CD4-positive, alpha-beta T cell (primary cell): ENCODE measurements around the gene FAM107B. TPM values are rescaled to one million over a fixed set of nuclear protein-coding genes. Genes with fewer than 3 reads are reported as not detected.
A peak's percentile ranks its signal among the peaks of the same experiment; 100 is the strongest.

Experiments used
- ATAC-seq: fragments of 200-7000 bp; cut with Tn5 transposase; one replicate; pipeline ENCODE4 v1.10.0; 2022; ENCODE audit warnings: mild to moderate bottlenecking; ENCODE audit not compliant: poor library complexity
- CTCF ChIA-PET: fragments of 350-600 bp; sonication (Branson Sonifier 250); formaldehyde crosslinking; loops from one replicate; lab custom pipeline; 2021; ENCODE audit warnings: antibody characterized with exemption, inconsistent platforms; lab: Charles Lee
- POLR2A ChIA-PET: fragments of 350-600 bp; sonication (Branson Sonifier 250); formaldehyde crosslinking; loops from one replicate; lab custom pipeline; 2021; ENCODE audit warnings: antibody characterized with exemption, inconsistent platforms; lab: Charles Lee
- DNase-seq, 14 experiments: peaks; one replicate each; pipeline ENCODE4 v3.0.0-alpha.2; 2013 to 2020; ENCODE audit warnings: mixed read lengths in 2 of 14
- H3K27ac ChIP-seq, 2 donors: one replicate each; pipeline versions ENCODE4 v1.5.1 to v1.7.0; 2013; ENCODE audit warnings: low read length in 2 of 2, low read depth in 1 of 2, mild to moderate bottlenecking in 1 of 2
- H3K27me3 ChIP-seq, 2 experiments: 1 replicate in 1 of 2; 2 replicates in 1 of 2; pipeline versions ENCODE4 v1.6.1 to v1.7.0; 2013; ENCODE audit warnings: low read length in 2 of 2, control low read depth in 1 of 2, mild to moderate bottlenecking in 1 of 2, moderate library complexity in 1 of 2; ENCODE audit not compliant: insufficient read depth in 2 of 2, control insufficient read depth in 1 of 2
- H3K36me3 ChIP-seq: one replicate; pipeline ENCODE4 v1.6.1; 2013; ENCODE audit warnings: low read length, control low read depth; ENCODE audit not compliant: insufficient read depth
- H3K4me1 ChIP-seq: one replicate; pipeline ENCODE4 v1.6.1; 2013; ENCODE audit warnings: low read length, control low read depth; ENCODE audit not compliant: insufficient read depth
- H3K4me3 ChIP-seq: one replicate; pipeline ENCODE4 v1.5.1; 2013; ENCODE audit warnings: mild to moderate bottlenecking, low read length, moderate library complexity
- H3K9me3 ChIP-seq, 2 experiments: 1 replicate in 1 of 2; 2 replicates in 1 of 2; pipeline versions ENCODE4 v1.6.1 to v1.7.0; 2013; ENCODE audit warnings: low read length in 2 of 2, mild to moderate bottlenecking in 2 of 2, control low read depth in 1 of 2, moderate library complexity in 1 of 2; ENCODE audit not compliant: control insufficient read depth in 1 of 2, insufficient read depth in 1 of 2
- H3K27ac Mint-ChIP-seq: one replicate; pipeline ENCODE4 v1.8.0; 2020; ENCODE audit warnings: mixed read lengths
- H3K27me3 Mint-ChIP-seq: one replicate; pipeline ENCODE4 v1.8.0; 2021; ENCODE audit warnings: mixed read lengths
- H3K36me3 Mint-ChIP-seq: one replicate; pipeline ENCODE4 v1.8.0; 2021; ENCODE audit warnings: low read depth, mixed read lengths
- H3K4me1 Mint-ChIP-seq: one replicate; pipeline ENCODE4 v1.8.0; 2021; ENCODE audit warnings: low read depth, mixed read lengths
- H3K4me3 Mint-ChIP-seq: one replicate; pipeline ENCODE4 v1.8.0; 2020; ENCODE audit warnings: mild to moderate bottlenecking, mixed read lengths
- H3K9me3 Mint-ChIP-seq: one replicate; pipeline ENCODE4 v1.8.0; 2020; ENCODE audit warnings: mixed read lengths
- CTCF ChIP-seq: fragments of 200-600 bp; IDR thresholded peaks from one replicate; pipeline ENCODE4 v1.8.0; 2022; ENCODE audit warnings: antibody characterized with exemption, mild to moderate bottlenecking
- intact Hi-C, 2 experiments: fragments of 100-400 bp; cut with DNase I in 1 of 2; cut with micrococcal nuclease in 1 of 2; formaldehyde crosslinking; loops; one replicate each; pipeline versions ENCODE4 v1.15.1 to v1.9.0; 2023 to 2025; cut with DNase I, micrococcal nuclease
- total RNA-seq, 174 experiments: library from RNA in 2 of 174; stranded (reverse) in 2 of 174; gene quantifications; one replicate each; pipeline ENCODE4 v1.2.3 and lab custom pipeline; 2021 to 2026

Gene FAM107B
- total RNA-seq, 2 experiments from 2014 or later = 261 to 262 TPM

- CTCF ChIA-PET = interaction anchor here (0.6 kb wide), 1 partner anchor 107 kb away, joined by 3 read pairs; no protein-coding TSS in a partner anchor
- TF ChIP-seq CTCF = no peak
- Mint-ChIP-seq H3K4me1 (peaks cover 38% of the 10 kb centered on the region), H3K36me3 (no peaks in the 10 kb centered on the region), H3K27ac (peak overlapping the region; percentile 83), H3K27me3 (no peaks in the 10 kb centered on the region), H3K9me3 (no peaks in the 10 kb centered on the region), H3K4me3 (peak overlapping the region; percentile 23)
- Histone ChIP-seq H3K4me1 (peaks cover 22% of the 10 kb centered on the region), H3K27me3 (no peaks in the 10 kb centered on the region), H3K36me3 (no peaks in the 10 kb centered on the region), H3K9me3 (no peaks in the 10 kb centered on the region), H3K27ac (no peak overlapping the region), H3K4me3 (no peak overlapping the region)
- no peak for DNase-seq
- no peak for ATAC-seq
- POLR2A ChIA-PET = interaction anchor here (1.2 to 2.2 kb wide), 3 partner anchors 77 to 182 kb away, joined by 3 to 8 read pairs (median 5); partner anchors contain the start of genes CDNF, HSPA14 and MSANTD7
- intact Hi-C loops = loop anchor here in 1 of 2 experiments (5.0 kb wide), 1 partner anchor 123 kb away; no protein-coding TSS in a partner anchor
These were observed 49.8 kb downstream of the FAM107B start for GRCh38 chr10:14724931-14725330.

- H3K4me1 ChIP-seq = peaks cover 22% of the 10 kb centered on the region
- peak; percentile 9 to 81 (median 27) for DNase-seq
- no peaks in the 10 kb centered on the region for H3K9me3 ChIP-seq
- peaks cover 38% of the 10 kb centered on the region for H3K4me1 Mint-ChIP-seq
- POLR2A ChIA-PET = interaction anchor here (0.9 to 2.2 kb wide), 4 partner anchors 75 to 153 kb away, joined by 3 to 8 read pairs (median 5); partner anchors contain the start of genes CDNF, HSPA14 and MSANTD7
- no peaks in the 10 kb centered on the region for H3K36me3 Mint-ChIP-seq
- no peak for TF ChIP-seq CTCF
- H3K4me3 ChIP-seq = no peak overlapping the region
- no peaks in the 10 kb centered on the region for H3K27me3 ChIP-seq
- H3K27ac Mint-ChIP-seq = peak overlapping the region; percentile 83
- H3K4me3 Mint-ChIP-seq = peak overlapping the region; percentile 34
- CTCF ChIA-PET = interaction anchor here (0.6 kb wide), 1 partner anchor 108 kb away, joined by 3 read pairs; no protein-coding TSS in a partner anchor
- peak overlapping the region in 1 of 2 donors; percentile 65 for H3K27ac ChIP-seq
- H3K27me3 Mint-ChIP-seq = no peaks in the 10 kb centered on the region
- H3K36me3 ChIP-seq = no peaks in the 10 kb centered on the region
- intact Hi-C loops = loop anchor here in 1 of 2 experiments (2.0 to 5.0 kb wide), 2 partner anchors 74 to 121 kb away; no protein-coding TSS in a partner anchor
- ATAC-seq = peak; percentile 92
- H3K9me3 Mint-ChIP-seq = no peaks in the 10 kb centered on the region
These were observed 51.5 kb downstream of the FAM107B start for GRCh38 chr10:14723052-14723689.

GRCh38 chr10:14717552-14717951 lies 57.1 kb downstream of the FAM107B start:
- Mint-ChIP-seq H3K4me3 (no peak overlapping the region), H3K9me3 (no peaks in the 10 kb centered on the region), H3K36me3 (no peaks in the 10 kb centered on the region), H3K27ac (no peak overlapping the region), H3K27me3 (no peaks in the 10 kb centered on the region), H3K4me1 (peaks cover 6% of the 10 kb centered on the region)
- intact Hi-C loops = no loop called here
- H3K4me1 ChIP-seq = no peaks in the 10 kb centered on the region
- ChIA-PET POLR2A (no interaction called here), CTCF (no interaction called here)
- no peak for ATAC-seq
- H3K27me3 ChIP-seq = no peaks in the 10 kb centered on the region
- no peak overlapping the region for H3K27ac ChIP-seq
- peaks cover 0 to 5% of the 10 kb centered on the region in 2 experiments for H3K9me3 ChIP-seq
- no peaks in the 10 kb centered on the region for H3K36me3 ChIP-seq
- no peak for TF ChIP-seq CTCF
- no peak overlapping the region for H3K4me3 ChIP-seq
- DNase-seq = no peak
